CD14-positive monocyte (primary cell): ENCODE measurements around the gene ATOX1. TPM values are rescaled to one million over a fixed set of nuclear protein-coding genes. Genes with fewer than 3 reads are reported as not detected.

Experiments
- DNase-seq, 3 donors: peaks; one replicate each; pipeline ENCODE4 v3.0.0-alpha.2; 2011 to 2022
- H2AFZ ChIP-seq: 2 replicates; pipeline ENCODE4 v1.6.0; 2012; ENCODE audit warnings: mild to moderate bottlenecking, low read depth, low read length, inconsistent platforms; ENCODE audit not compliant: insufficient read depth, poor library complexity, severe bottlenecking
- H3K27ac ChIP-seq, 2 donors: 1 replicate in 1 of 2; 2 replicates in 1 of 2; pipeline ENCODE4 v1.5.1; 2012 to 2013; ENCODE audit warnings: low read length in 2 of 2, control low read depth in 1 of 2, inconsistent platforms in 1 of 2, low read depth in 1 of 2, mild to moderate bottlenecking in 1 of 2
- H3K27me3 ChIP-seq, 2 donors: one replicate each; pipeline versions ENCODE4 v1.6.0 to v1.6.1; 2011 to 2013; ENCODE audit warnings: low read length in 2 of 2; ENCODE audit not compliant: control insufficient read depth in 2 of 2, insufficient read depth in 2 of 2
- H3K36me3 ChIP-seq, 2 donors: replicated peaks in 1 of 2; 1 replicate in 1 of 2; 2 replicates in 1 of 2; pipeline versions ENCODE4 v1.5.1 to v1.6.1; 2012 to 2013; ENCODE audit warnings: low read length in 2 of 2, control low read depth in 1 of 2, inconsistent platforms in 1 of 2, mild to moderate bottlenecking in 1 of 2; ENCODE audit not compliant: insufficient read depth in 2 of 2, control insufficient read depth in 1 of 2
- H3K4me1 ChIP-seq, 2 donors: 1 replicate in 1 of 2; 2 replicates in 1 of 2; pipeline versions ENCODE4 v1.5.1 to v1.6.1; 2012 to 2013; ENCODE audit warnings: low read length in 2 of 2, control low read depth in 1 of 2, inconsistent platforms in 1 of 2, mild to moderate bottlenecking in 1 of 2, moderate library complexity in 1 of 2; ENCODE audit not compliant: insufficient read depth in 2 of 2, control insufficient read depth in 1 of 2
- H3K4me2 ChIP-seq: replicated peaks from 2 replicates; pipeline ENCODE3; 2012; ENCODE audit warnings: low read length, moderate library complexity, mild to moderate bottlenecking; ENCODE audit not compliant: poor library complexity, severe bottlenecking; ENCODE audit errors: extremely low read depth
- H3K4me3 ChIP-seq, 3 experiments: fragments of 200-600 bp in 1 of 3; sonication (generic) in 1 of 3; replicated peaks in 1 of 3; 1 replicate in 2 of 3; 2 replicates in 1 of 3; pipeline ENCODE4 v1.5.1; 2011 to 2013; ENCODE audit warnings: low read length in 3 of 3, mild to moderate bottlenecking in 3 of 3, control low read depth in 2 of 3, low read depth in 2 of 3, inconsistent platforms in 1 of 3, moderate library complexity in 1 of 3
- H3K79me2 ChIP-seq: 2 replicates; pipeline ENCODE4 v1.6.0; 2012; ENCODE audit warnings: mild to moderate bottlenecking, control low read depth, inconsistent platforms, low read length, moderate library complexity; ENCODE audit not compliant: insufficient read depth
- H3K9ac ChIP-seq: 2 replicates; pipeline ENCODE4 v1.6.0; 2017; ENCODE audit warnings: low read length, mild to moderate bottlenecking; ENCODE audit not compliant: insufficient read depth, poor library complexity, severe bottlenecking
- H3K9me3 ChIP-seq, 2 donors: replicated peaks in 1 of 2; 1 replicate in 1 of 2; 2 replicates in 1 of 2; pipeline versions ENCODE4 v1.5.1 to v1.6.1; 2012 to 2013; ENCODE audit warnings: low read length in 2 of 2, control low read depth in 1 of 2; ENCODE audit not compliant: control insufficient read depth in 1 of 2, insufficient read depth in 1 of 2
- H4K20me1 ChIP-seq: 2 replicates; pipeline ENCODE4 v1.6.0; 2012; ENCODE audit warnings: mild to moderate bottlenecking, low read length, control low read depth, moderate library complexity; ENCODE audit not compliant: insufficient read depth
- H3K27ac Mint-ChIP-seq, 7 donors: one replicate each; pipeline ENCODE4 v1.8.0; 2020; ENCODE audit warnings: mild to moderate bottlenecking in 7 of 7, mixed read lengths in 7 of 7, moderate library complexity in 6 of 7, inconsistent platforms in 2 of 7
- H3K27me3 Mint-ChIP-seq, 3 donors: one replicate each; pipeline ENCODE4 v1.8.0; 2021 to 2022; ENCODE audit warnings: low read depth in 3 of 3, mild to moderate bottlenecking in 3 of 3, mixed read lengths in 3 of 3, moderate library complexity in 3 of 3, inconsistent platforms in 1 of 3
- H3K36me3 Mint-ChIP-seq, 2 donors: one replicate each; pipeline ENCODE4 v1.8.0; 2020; ENCODE audit warnings: mixed read lengths in 2 of 2, inconsistent platforms in 1 of 2, mild to moderate bottlenecking in 1 of 2
- H3K4me1 Mint-ChIP-seq: one replicate; pipeline ENCODE4 v1.8.0; 2020; ENCODE audit warnings: mild to moderate bottlenecking, mixed read lengths
- H3K4me3 Mint-ChIP-seq, 2 donors: one replicate each; pipeline ENCODE4 v1.8.0; 2020; ENCODE audit warnings: mild to moderate bottlenecking in 2 of 2, mixed read lengths in 2 of 2, moderate library complexity in 1 of 2
- H3K9me3 Mint-ChIP-seq, 7 donors: one replicate each; pipeline ENCODE4 v1.8.0; 2020 to 2022; ENCODE audit warnings: mixed read lengths in 7 of 7, mild to moderate bottlenecking in 6 of 7, moderate library complexity in 6 of 7, inconsistent platforms in 2 of 7
- WGBS: methylation state at CpG from one replicate; pipeline ENCODE4 v1.1.5; 2013; ENCODE audit warnings: missing lambda C conversion rate; ENCODE audit not compliant: insufficient coverage; 5-methylcytosine and 5-hydroxymethylcytosine counted together
- intact Hi-C, 2 donors: fragments of 100-400 bp; cut with micrococcal nuclease; formaldehyde crosslinking; loops; one replicate each; pipeline versions ENCODE4 v1.15.0 to v1.15.1; 2023
- polyA plus RNA-seq, 3 donors: library from polyadenylated mRNA; depleted of rRNA in 1 of 3; unstranded in 2 of 3; stranded (reverse) in 1 of 3; fragments of 300-500 nt in 2 of 3; fragments of >200 nt in 1 of 3; fragmentation: Illumina TruSeq in 2 of 3; gene quantifications; 1 replicate in 2 of 3; 2 replicates in 1 of 3; pipeline ENCODE4 v1.2.3, GENCODE V29; 2012 to 2021
- TF ChIP-seq, protein P1 (sequence below): fragments of 200-600 bp; IDR thresholded peaks from one replicate; pipeline ENCODE4 v1.8.0; 2022; ENCODE audit warnings: antibody characterized with exemption, mild to moderate bottlenecking

The ATOX1 gene
- polyA plus RNA-seq, 3 donors: 89.9 to 149 (median 148) TPM

DNA sequence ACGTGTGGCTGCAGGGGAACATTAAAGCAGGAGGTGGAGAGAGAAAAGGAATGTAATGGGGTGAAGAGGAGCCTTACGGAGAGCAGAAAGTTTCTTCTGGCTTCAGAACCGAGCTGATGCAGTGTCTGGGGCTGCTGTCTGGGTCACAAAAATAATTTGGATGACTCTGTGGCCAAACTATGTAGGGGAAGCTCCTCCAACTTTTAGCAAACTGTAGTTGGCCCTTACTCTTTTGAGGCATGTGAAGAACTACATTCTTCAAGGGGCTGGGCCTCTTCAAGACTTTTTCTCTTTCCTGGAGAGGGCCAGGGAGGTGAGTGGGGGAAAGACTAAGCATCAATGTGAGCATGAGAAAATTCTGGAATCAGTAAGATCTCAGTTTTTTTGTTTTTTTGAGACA is 39.8 kb downstream of the ATOX1 start:
- Histone ChIP-seq H3K4me1 (peaks cover 35 to 40% of the 10 kb centered on the region in 2 donors), H3K79me2 (no peaks in the 10 kb centered on the region), H3K9me3 (no peaks in the 10 kb centered on the region), H3K36me3 (no peaks in the 10 kb centered on the region), H3K27me3 (no peaks in the 10 kb centered on the region), H3K27ac (no peak overlapping the region), H4K20me1 (no peaks in the 10 kb centered on the region), H3K4me2 (no peak overlapping the region), H3K9ac (no peak overlapping the region), H2AFZ (no peak overlapping the region), H3K4me3 (no peak overlapping the region)
- H3K9me3 Mint-ChIP-seq: peaks cover 0 to 3% (median 0%) of the 10 kb centered on the region in 7 donors
- intact Hi-C loops: no loop called here
- peaks cover 43% of the 10 kb centered on the region for H3K4me1 Mint-ChIP-seq
- whole genome bisulfite sequencing: 90% methylated on average over 2 of the region's 3 CpGs
- DNase-seq: no peak
- TF ChIP-seq, protein P1, sequence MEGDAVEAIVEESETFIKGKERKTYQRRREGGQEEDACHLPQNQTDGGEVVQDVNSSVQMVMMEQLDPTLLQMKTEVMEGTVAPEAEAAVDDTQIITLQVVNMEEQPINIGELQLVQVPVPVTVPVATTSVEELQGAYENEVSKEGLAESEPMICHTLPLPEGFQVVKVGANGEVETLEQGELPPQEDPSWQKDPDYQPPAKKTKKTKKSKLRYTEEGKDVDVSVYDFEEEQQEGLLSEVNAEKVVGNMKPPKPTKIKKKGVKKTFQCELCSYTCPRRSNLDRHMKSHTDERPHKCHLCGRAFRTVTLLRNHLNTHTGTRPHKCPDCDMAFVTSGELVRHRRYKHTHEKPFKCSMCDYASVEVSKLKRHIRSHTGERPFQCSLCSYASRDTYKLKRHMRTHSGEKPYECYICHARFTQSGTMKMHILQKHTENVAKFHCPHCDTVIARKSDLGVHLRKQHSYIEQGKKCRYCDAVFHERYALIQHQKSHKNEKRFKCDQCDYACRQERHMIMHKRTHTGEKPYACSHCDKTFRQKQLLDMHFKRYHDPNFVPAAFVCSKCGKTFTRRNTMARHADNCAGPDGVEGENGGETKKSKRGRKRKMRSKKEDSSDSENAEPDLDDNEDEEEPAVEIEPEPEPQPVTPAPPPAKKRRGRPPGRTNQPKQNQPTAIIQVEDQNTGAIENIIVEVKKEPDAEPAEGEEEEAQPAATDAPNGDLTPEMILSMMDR: no peak
- no peak overlapping the region for H3K4me3 Mint-ChIP-seq
- H3K27me3 Mint-ChIP-seq: peaks cover 0 to 2% (median 1%) of the 10 kb centered on the region in 3 donors
- H3K27ac Mint-ChIP-seq: no peak overlapping the region
- no peaks in the 10 kb centered on the region for H3K36me3 Mint-ChIP-seq

DNA sequence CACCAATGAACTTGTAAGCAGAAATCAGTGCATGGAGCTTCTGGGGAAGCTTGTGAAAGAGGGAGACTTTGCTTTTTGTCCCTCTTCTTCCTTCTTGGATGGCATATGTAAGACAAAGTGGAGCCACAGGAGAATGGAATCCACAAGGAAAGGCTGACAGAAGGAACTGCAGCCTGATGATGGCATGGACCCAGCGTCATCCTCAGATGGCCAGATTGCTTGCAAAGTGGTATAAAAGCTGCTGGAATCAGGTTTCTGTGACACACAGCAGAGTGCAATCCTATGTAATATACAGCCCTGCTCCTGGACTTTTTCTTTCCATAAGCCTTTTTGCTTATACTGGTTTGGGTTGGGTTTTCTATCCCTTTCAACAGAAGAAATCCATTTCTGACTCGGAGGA is 40.3 kb downstream of the ATOX1 start:
- no peaks in the 10 kb centered on the region for H3K79me2 ChIP-seq
- no peaks in the 10 kb centered on the region for H3K27me3 ChIP-seq
- no peak overlapping the region for H3K4me2 ChIP-seq
- no peaks in the 10 kb centered on the region for H3K36me3 Mint-ChIP-seq
- H3K4me3 Mint-ChIP-seq: no peak overlapping the region
- H3K27ac Mint-ChIP-seq: no peak overlapping the region
- H3K9me3 Mint-ChIP-seq: peaks cover 0 to 3% (median 0%) of the 10 kb centered on the region in 7 donors
- H4K20me1 ChIP-seq: no peaks in the 10 kb centered on the region
- no peak overlapping the region for H3K4me3 ChIP-seq
- H2AFZ ChIP-seq: no peak overlapping the region
- H3K4me1 Mint-ChIP-seq: peaks cover 42% of the 10 kb centered on the region
- 100% methylated on average over 1 of the region's 2 CpGs for WGBS
- peaks cover 35 to 38% of the 10 kb centered on the region in 2 donors for H3K4me1 ChIP-seq
- H3K27me3 Mint-ChIP-seq: peaks cover 0 to 2% (median 1%) of the 10 kb centered on the region in 3 donors
- no peaks in the 10 kb centered on the region for H3K9me3 ChIP-seq
- TF ChIP-seq, protein P1: no peak
- DNase-seq: no peak
- H3K27ac ChIP-seq: no peak overlapping the region
- H3K9ac ChIP-seq: no peak overlapping the region
- H3K36me3 ChIP-seq: no peaks in the 10 kb centered on the region
- intact Hi-C loops: no loop called here
